Heart right ventricle (tissue), 16 donors: ENCODE measurements around the gene MARF1. TPM values are rescaled to one million over a fixed set of nuclear protein-coding genes. Genes with fewer than 3 reads are reported as not detected.

Experiments used
- ATAC-seq, 8 donors: fragments of 200-7000 bp; cut with Tn5 transposase; one replicate each; pipeline ENCODE4 v1.9.1; 2020; ENCODE audit warnings: mild to moderate bottlenecking in 8 of 8, moderate library complexity in 8 of 8, moderate number of reproducible peaks in 1 of 8
- DNase-seq, 2 donors: peaks; one replicate each; pipeline ENCODE4 v3.0.0-alpha.2; 2020
- H3K27ac ChIP-seq, 10 donors: fragments of 200-600 bp; sonication (generic) in 2 of 10; one replicate each; pipeline versions ENCODE4 v1.5.0 to v1.8.0; 2020 to 2022; ENCODE audit warnings: mild to moderate bottlenecking in 3 of 10
- H3K27me3 ChIP-seq, 7 donors: fragments of 200-600 bp; one replicate each; pipeline ENCODE4 v1.8.0; 2021 to 2022; ENCODE audit warnings: mild to moderate bottlenecking in 2 of 7
- H3K36me3 ChIP-seq, 9 donors: fragments of 200-600 bp; sonication (generic) in 1 of 9; one replicate each; pipeline versions ENCODE4 v1.5.0 to v1.8.0; 2020 to 2022; ENCODE audit warnings: mild to moderate bottlenecking in 2 of 9
- H3K4me1 ChIP-seq, 9 donors: fragments of 200-600 bp; sonication (generic) in 1 of 9; one replicate each; pipeline versions ENCODE4 v1.5.0 to v1.8.0; 2020 to 2022; ENCODE audit warnings: mild to moderate bottlenecking in 4 of 9
- H3K4me3 ChIP-seq, 10 donors: fragments of 200-600 bp; sonication (generic) in 2 of 10; one replicate each; pipeline versions ENCODE4 v1.5.0 to v1.8.0; 2020 to 2022; ENCODE audit warnings: mild to moderate bottlenecking in 7 of 10, moderate library complexity in 2 of 10
- H3K9me3 ChIP-seq, 11 donors: fragments of 200-600 bp in 10 of 11; sonication (generic) in 2 of 11; one replicate each; pipeline versions ENCODE4 v1.5.0 to v1.8.0; 2013 to 2022; ENCODE audit warnings: mild to moderate bottlenecking in 2 of 11, control low read depth in 1 of 11, moderate library complexity in 1 of 11
- CTCF ChIP-seq, 9 donors: fragments of 200-600 bp; sonication (generic) in 2 of 9; IDR thresholded peaks; one replicate each; pipeline versions ENCODE4 v1.5.0 to v1.8.0; 2021 to 2022; ENCODE audit warnings: antibody characterized with exemption in 9 of 9, mild to moderate bottlenecking in 5 of 9, moderate library complexity in 1 of 9
- WGBS, 2 donors: extraction: QIAGEN DNeasy Blood & Tissue Kit; methylation state at CpG; one replicate each; pipeline ENCODE4 v1.1.7; 2013; ENCODE audit warnings: inconsistent platforms in 1 of 2; 5-methylcytosine and 5-hydroxymethylcytosine counted together
- intact Hi-C, 10 donors: fragments of 100-400 bp; cut with DNase I; formaldehyde crosslinking; loops; one replicate each; pipeline versions ENCODE4 v1.11.1 to v1.14.2; 2022
- polyA plus RNA-seq, 2 donors: library from polyadenylated mRNA; stranded (reverse); fragments of 200-250 nt; gene quantifications; one replicate each; pipeline ENCODE4 v1.2.3, GENCODE V29; 2013
- total RNA-seq, 10 donors: library from RNA; stranded (reverse); fragmentation: NEBNext Ultra II Directional in 3 of 10; extraction: Animal tissue kit (Norgen Biotek cat#: 25700) in 3 of 10; gene quantifications; one replicate each; pipeline versions ENCODE4 v1.2.1 to v1.2.4, GENCODE V29; 2021 to 2023
- donor health status: Arrhythmogenic right ventricular cardiomyopathy.
- donor health status: ischemic (EF 13 %, LVEDD 7.1; RV severe dilation, severe dysfunction).
- donor health status: healthy with polysubstance abuse.
- donor health status: DM: no; HTN: yes; CAD: no.
- donor health status: DM: no; HTN: no; CAD: no.
- donor health status: ischemic (EF 25% LVEDD 6.9; RV normal size, moderate dysfunction).
- donor health status: ischemic (EF 25% LVEDD 5.7; RV mildly dilated, moderate dysfunction).
- donor health status: healthy.
- donor health status: DM: yes; HTN: yes; CAD: no.
- donor health status: Ischemic cardiomyopathy.
- donor health status: ischemic (EF 35%, LVEDD 5.7; RV mildly dilated, moderate dysfunction).
- donor health status: nonischemic (EF 11% LVEDD 7.7; RV severe dilation, severe dysfunction).
- donor health status: DM: yes; HTN: yes; CAD: no.
- donor health status: PGD.
- donor health status: ischemic (EF 29% LVEDD 5.4; RV normal size, mild dysfunction).
- donor health status: nonischemic (EF 23%, LVEDD 6.1; RV moderate dilation, normal function).

The MARF1 gene
- total and polyA plus RNA-seq, 12 donors = 9.6 to 59.1 (median 42.7) TPM

- DNase-seq (no peak), ATAC-seq (no peak)
- 92 to 95% methylated on average over 8 of the region's 8 CpGs for WGBS, 2 donors
- H3K9me3 ChIP-seq = no peaks in the 10 kb centered on the region
- intact Hi-C loops = loop anchor here in 1 of 10 donors (2.0 kb wide), 1 partner anchor 29 kb away; the partner anchor contains the start of gene MARF1
- no peak for TF ChIP-seq CTCF (IDR thresholded peaks at IDR 0.05)
- peaks cover 11 to 34% (median 25%) of the 10 kb centered on the region in 9 donors for H3K4me1 ChIP-seq
- peaks cover 0 to 66% (median 32%) of the 10 kb centered on the region in 9 donors for H3K36me3 ChIP-seq
- H3K4me3 ChIP-seq = no peak overlapping the region
- no peaks in the 10 kb centered on the region for H3K27me3 ChIP-seq
- H3K27ac ChIP-seq = peak overlapping the region; percentile 75 to 97 (median 90)
Measured at GRCh38 chr16:15671530-15672117, 28.7 kb upstream of the MARF1 start.

GRCh38 chr16:15667091-15667742, 24.3 kb upstream of the MARF1 start:
- intact Hi-C loops = no loop called here
- peaks cover 3 to 11% (median 8%) of the 10 kb centered on the region in 9 donors for H3K4me1 ChIP-seq
- DNase-seq = no peak
- H3K36me3 ChIP-seq = peaks cover 0 to 94% (median 49%) of the 10 kb centered on the region in 9 donors
- no peak for ATAC-seq
- no peak overlapping the region for H3K27ac ChIP-seq
- no peak for TF ChIP-seq CTCF (IDR thresholded peaks at IDR 0.05)
- no peak overlapping the region for H3K4me3 ChIP-seq
- 89 to 91% methylated on average over 18 of the region's 18 CpGs for WGBS, 2 donors
- H3K27me3 ChIP-seq = no peaks in the 10 kb centered on the region
- no peaks in the 10 kb centered on the region for H3K9me3 ChIP-seq

DNA sequence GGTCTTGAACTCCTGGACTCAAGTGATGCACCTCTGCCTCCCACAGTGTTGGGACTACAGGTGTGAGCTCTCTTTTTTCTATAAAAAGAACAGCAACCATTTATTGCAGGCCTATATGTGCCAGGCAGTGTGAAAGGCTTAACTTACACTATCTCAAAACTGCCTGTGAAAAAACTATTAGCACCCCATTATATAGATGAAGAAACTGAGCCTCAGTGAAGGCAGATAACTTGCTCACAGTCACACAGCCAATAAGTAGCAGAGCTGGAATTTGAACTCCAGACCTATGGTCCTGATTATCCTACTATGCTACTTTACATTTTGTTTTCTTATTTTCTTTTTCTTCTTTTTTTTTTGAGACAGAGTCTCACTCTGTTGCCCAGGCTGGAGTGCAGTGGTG, 22.2 kb upstream of the MARF1 start:
- peaks cover 0 to 12% (median 3%) of the 10 kb centered on the region in 9 donors for H3K4me1 ChIP-seq
- DNase-seq (no peak), ATAC-seq (no peak)
- intact Hi-C loops = no loop called here
- TF ChIP-seq CTCF (IDR thresholded peaks at IDR 0.05) = no peak
- H3K4me3 ChIP-seq = no peak overlapping the region
- H3K27me3 ChIP-seq = no peaks in the 10 kb centered on the region
- H3K27ac ChIP-seq = no peak overlapping the region
- H3K36me3 ChIP-seq = peaks cover 0 to 87% (median 43%) of the 10 kb centered on the region in 9 donors
- no peaks in the 10 kb centered on the region for H3K9me3 ChIP-seq

DNA sequence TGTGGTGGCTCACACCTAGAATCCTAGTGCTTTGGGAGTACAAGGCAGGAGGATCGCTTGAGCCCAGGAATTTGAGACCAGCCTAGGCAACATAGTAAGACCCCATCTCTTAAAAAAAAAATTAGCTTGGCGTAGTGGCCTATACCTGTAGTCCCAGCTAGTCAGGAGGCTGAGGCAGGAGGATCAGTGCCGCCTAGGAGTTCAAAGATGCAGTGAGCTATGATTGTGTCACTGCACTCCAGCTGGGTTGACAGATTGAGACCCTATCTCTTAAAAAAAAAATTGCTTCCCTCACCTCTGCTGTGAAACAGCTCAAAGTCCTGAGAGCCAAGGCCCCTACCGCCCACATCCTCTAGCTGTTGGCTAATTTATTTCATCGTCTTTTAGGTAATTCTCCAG, 17.2 kb upstream of the MARF1 start:
- Histone ChIP-seq H3K4me3 (no peak overlapping the region), H3K27me3 (no peaks in the 10 kb centered on the region), H3K27ac (peak overlapping the region in 8 of 10 donors; percentile 26 to 62 (median 48)), H3K4me1 (peaks cover 0 to 32% (median 11%) of the 10 kb centered on the region in 9 donors), H3K36me3 (peaks cover 0 to 43% (median 6%) of the 10 kb centered on the region in 9 donors), H3K9me3 (no peaks in the 10 kb centered on the region)
- TF ChIP-seq CTCF (IDR thresholded peaks at IDR 0.05) = no peak
- 80% methylated on average over 5 of the region's 5 CpGs for WGBS, 2 donors
- intact Hi-C loops = no loop called here
- DNase-seq (no peak), ATAC-seq (peak in 1 of 8 donors; percentile 5)
